CD4-positive, CD25-positive, alpha-beta regulatory T cell (primary cell): ENCODE measurements around the gene RAD51B. TPM values are rescaled to one million over a fixed set of nuclear protein-coding genes. Genes with fewer than 3 reads are reported as not detected.

Experiments
- ATAC-seq, 2 donors: fragments of 150-1000 bp; cut with Tn5 transposase; one replicate each; pipeline ENCODE4 v1.10.0; 2021; ENCODE audit warnings: low read depth in 2 of 2, moderate number of reproducible peaks in 2 of 2, moderate library complexity in 1 of 2
- DNase-seq, 3 donors: peaks; one replicate each; pipeline versions ENCODE4 v3.0.0 to v3.0.0-alpha.2; 2012 to 2022; ENCODE audit warnings: mixed read lengths in 1 of 3
- H3K27ac ChIP-seq: one replicate; pipeline ENCODE4 v1.7.0; 2013; ENCODE audit warnings: mild to moderate bottlenecking, low read length; ENCODE audit not compliant: insufficient read depth, poor library complexity, severe bottlenecking
- H3K27me3 ChIP-seq: one replicate; pipeline ENCODE4 v1.7.0; 2013; ENCODE audit warnings: low read length; ENCODE audit not compliant: control insufficient read depth, insufficient read depth
- H3K36me3 ChIP-seq: one replicate; pipeline ENCODE4 v1.7.0; 2013; ENCODE audit warnings: mild to moderate bottlenecking, low read length, moderate library complexity; ENCODE audit not compliant: control insufficient read depth, insufficient read depth
- H3K4me1 ChIP-seq: 2 replicates; pipeline ENCODE4 v1.7.0; 2013; ENCODE audit warnings: mild to moderate bottlenecking, low read length; ENCODE audit not compliant: insufficient read depth, control insufficient read depth, poor library complexity, severe bottlenecking
- H3K4me3 ChIP-seq: one replicate; pipeline ENCODE4 v1.7.0; 2013; ENCODE audit warnings: low read depth, mild to moderate bottlenecking, low read length, moderate library complexity
- H3K9me3 ChIP-seq, 2 experiments: 1 replicate in 1 of 2; 2 replicates in 1 of 2; pipeline ENCODE4 v1.7.0; 2013; ENCODE audit warnings: low read length in 2 of 2, mild to moderate bottlenecking in 1 of 2, moderate library complexity in 1 of 2; ENCODE audit not compliant: control insufficient read depth in 2 of 2
- H3K27ac Mint-ChIP-seq, 3 donors: one replicate each; pipeline ENCODE4 v1.8.0; 2020 to 2022; ENCODE audit warnings: mild to moderate bottlenecking in 3 of 3, mixed read lengths in 3 of 3, moderate library complexity in 2 of 3
- H3K27me3 Mint-ChIP-seq: one replicate; pipeline ENCODE4 v1.8.0; 2022; ENCODE audit warnings: mild to moderate bottlenecking, mixed read lengths
- H3K36me3 Mint-ChIP-seq: one replicate; pipeline ENCODE4 v1.8.0; 2020; ENCODE audit warnings: mixed read lengths
- H3K4me1 Mint-ChIP-seq, 4 donors: one replicate each; pipeline ENCODE4 v1.8.0; 2020 to 2022; ENCODE audit warnings: mixed read lengths in 4 of 4, mild to moderate bottlenecking in 1 of 4
- H3K4me3 Mint-ChIP-seq, 4 donors: one replicate each; pipeline ENCODE4 v1.8.0; 2020 to 2022; ENCODE audit warnings: mild to moderate bottlenecking in 4 of 4, mixed read lengths in 4 of 4, moderate library complexity in 3 of 4
- H3K9me3 Mint-ChIP-seq, 7 donors: one replicate each; pipeline ENCODE4 v1.8.0; 2020 to 2022; ENCODE audit warnings: mixed read lengths in 7 of 7, mild to moderate bottlenecking in 3 of 7, moderate library complexity in 2 of 7
- polyA plus RNA-seq, 4 donors: library from polyadenylated mRNA; unstranded; fragments of 300-500 nt; fragmentation: Illumina TruSeq; gene quantifications; one replicate each; pipeline ENCODE4 v1.2.3, GENCODE V29; 2021
- total RNA-seq: library from RNA; stranded (reverse); gene quantifications from one replicate; pipeline ENCODE4 v1.2.3, GENCODE V29; 2022

Gene RAD51B
- total and polyA plus RNA-seq, 5 donors from 2014 or later, result 19.1 to 40.2 (median 28.1) TPM

- ATAC-seq, result no peak
- H3K36me3 ChIP-seq, result no peaks in the 10 kb centered on the region
- H3K36me3 Mint-ChIP-seq, result peaks cover 11% of the 10 kb centered on the region
- peaks cover 0 to 1% (median 0%) of the 10 kb centered on the region in 7 donors for H3K9me3 Mint-ChIP-seq
- no peak overlapping the region for H3K4me3 ChIP-seq
- no peaks in the 10 kb centered on the region for H3K27me3 Mint-ChIP-seq
- H3K27ac ChIP-seq, result no peak overlapping the region
- no peak overlapping the region for H3K4me3 Mint-ChIP-seq
- no peaks in the 10 kb centered on the region for H3K9me3 ChIP-seq
- no peaks in the 10 kb centered on the region for H3K4me1 ChIP-seq
- no peak overlapping the region for H3K27ac Mint-ChIP-seq
- DNase-seq, result no peak
- no peaks in the 10 kb centered on the region for H3K27me3 ChIP-seq
- H3K4me1 Mint-ChIP-seq, result no peaks in the 10 kb centered on the region
Measured at GRCh38 chr14:67952786-67953185, 133.2 kb downstream of the RAD51B start.

DNA sequence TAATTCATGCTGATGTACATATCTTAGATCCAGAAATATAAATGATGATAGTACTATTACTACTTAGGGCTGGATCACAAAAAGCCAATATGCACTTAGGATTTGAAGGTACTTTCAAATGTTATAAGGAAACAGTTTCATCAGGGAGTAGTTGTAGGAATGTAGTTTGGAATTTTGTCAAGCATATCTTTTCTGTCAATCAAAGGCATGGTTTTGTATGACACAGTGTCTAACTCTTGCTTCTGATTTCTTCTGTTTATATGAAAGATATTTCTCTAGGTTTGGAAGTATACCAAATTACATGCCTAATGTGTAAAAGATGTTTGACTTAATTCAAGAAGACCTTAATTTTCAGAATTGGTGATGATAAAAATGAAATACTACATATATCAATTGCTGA, 135.7 kb downstream of the RAD51B start:
- Mint-ChIP-seq H3K27me3 (no peaks in the 10 kb centered on the region), H3K9me3 (peaks cover 0 to 1% (median 0%) of the 10 kb centered on the region in 7 donors), H3K4me3 (no peak overlapping the region), H3K4me1 (no peaks in the 10 kb centered on the region), H3K36me3 (peaks cover 8% of the 10 kb centered on the region), H3K27ac (no peak overlapping the region)
- H3K4me1 ChIP-seq, result no peaks in the 10 kb centered on the region
- H3K9me3 ChIP-seq, result no peaks in the 10 kb centered on the region
- DNase-seq (no peak), ATAC-seq (no peak)
- H3K27me3 ChIP-seq, result no peaks in the 10 kb centered on the region
- no peak overlapping the region for H3K27ac ChIP-seq
- H3K4me3 ChIP-seq, result no peak overlapping the region
- H3K36me3 ChIP-seq, result no peaks in the 10 kb centered on the region

GRCh38 chr14:67957946-67958345, 138.4 kb downstream of the RAD51B start:
- Mint-ChIP-seq H3K9me3 (peaks cover 0 to 1% (median 0%) of the 10 kb centered on the region in 7 donors), H3K27ac (no peak overlapping the region), H3K4me3 (no peak overlapping the region), H3K36me3 (peaks cover 4% of the 10 kb centered on the region), H3K27me3 (no peaks in the 10 kb centered on the region), H3K4me1 (peaks cover 0 to 6% (median 3%) of the 10 kb centered on the region in 4 donors)
- Histone ChIP-seq H3K27me3 (no peaks in the 10 kb centered on the region), H3K27ac (no peak overlapping the region), H3K4me1 (no peaks in the 10 kb centered on the region), H3K36me3 (no peaks in the 10 kb centered on the region), H3K9me3 (no peaks in the 10 kb centered on the region), H3K4me3 (no peak overlapping the region)
- DNase-seq, result no peak
- ATAC-seq, result no peak

DNA sequence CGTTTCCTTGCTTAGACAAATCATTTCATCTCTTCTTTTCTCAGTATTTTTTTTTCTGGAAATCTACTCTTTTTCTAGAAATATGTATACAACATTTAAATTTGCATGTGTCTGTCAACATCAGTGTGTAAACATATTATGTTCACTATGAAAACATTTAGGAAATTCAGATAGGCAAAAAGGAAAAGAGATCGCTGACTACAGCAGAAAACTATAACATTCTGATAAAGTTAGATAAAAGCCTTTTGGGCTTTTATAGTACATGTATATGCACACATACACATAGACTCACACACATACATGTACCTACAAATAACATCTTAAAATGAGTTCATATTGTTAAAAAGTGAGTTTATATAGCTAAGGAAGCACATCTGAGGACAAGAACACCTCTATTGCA, 142.1 kb downstream of the RAD51B start:
- H3K4me3 ChIP-seq, result no peak overlapping the region
- H3K36me3 ChIP-seq, result no peaks in the 10 kb centered on the region
- Mint-ChIP-seq H3K9me3 (peaks cover 0 to 4% (median 0%) of the 10 kb centered on the region in 7 donors), H3K27ac (peak overlapping the region in 1 of 3 donors; percentile 11), H3K36me3 (peaks cover 17% of the 10 kb centered on the region), H3K4me3 (no peak overlapping the region), H3K4me1 (peaks cover 0 to 11% (median 3%) of the 10 kb centered on the region in 4 donors), H3K27me3 (no peaks in the 10 kb centered on the region)
- H3K27ac ChIP-seq, result no peak overlapping the region
- no peak for ATAC-seq
- no peaks in the 10 kb centered on the region for H3K4me1 ChIP-seq
- H3K27me3 ChIP-seq, result no peaks in the 10 kb centered on the region
- DNase-seq, result no peak
- H3K9me3 ChIP-seq, result no peaks in the 10 kb centered on the region

DNA sequence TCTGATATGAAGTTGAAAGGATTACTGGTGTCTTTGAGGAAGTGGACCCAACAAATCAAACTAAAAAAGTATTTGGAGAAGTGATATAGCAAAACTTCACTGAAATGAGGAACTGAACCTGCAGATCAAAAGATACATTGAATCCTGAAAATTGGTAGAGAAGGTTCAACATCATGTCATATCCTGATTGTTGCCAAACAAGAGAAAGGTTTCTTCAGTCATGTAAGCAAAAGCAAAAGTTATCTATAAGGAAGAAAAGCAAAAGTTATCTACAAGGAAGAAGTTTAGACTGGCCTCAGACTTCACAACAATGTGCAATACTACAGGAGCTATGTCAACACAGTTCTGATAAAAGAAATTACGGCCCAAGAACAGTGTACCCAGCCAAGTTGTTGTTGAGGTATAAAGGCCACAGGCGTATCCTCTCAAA, 142.7 kb downstream of the RAD51B start:
- no peak overlapping the region for H3K27ac ChIP-seq
- Mint-ChIP-seq H3K4me1 (peaks cover 0 to 11% (median 3%) of the 10 kb centered on the region in 4 donors), H3K27me3 (no peaks in the 10 kb centered on the region), H3K36me3 (peaks cover 23% of the 10 kb centered on the region), H3K4me3 (no peak overlapping the region), H3K27ac (no peak overlapping the region), H3K9me3 (peaks cover 0 to 3% (median 0%) of the 10 kb centered on the region in 7 donors)
- no peak overlapping the region for H3K4me3 ChIP-seq
- no peaks in the 10 kb centered on the region for H3K4me1 ChIP-seq
- no peaks in the 10 kb centered on the region for H3K9me3 ChIP-seq
- H3K27me3 ChIP-seq, result no peaks in the 10 kb centered on the region
- DNase-seq, result no peak
- no peak for ATAC-seq
- no peaks in the 10 kb centered on the region for H3K36me3 ChIP-seq

DNA sequence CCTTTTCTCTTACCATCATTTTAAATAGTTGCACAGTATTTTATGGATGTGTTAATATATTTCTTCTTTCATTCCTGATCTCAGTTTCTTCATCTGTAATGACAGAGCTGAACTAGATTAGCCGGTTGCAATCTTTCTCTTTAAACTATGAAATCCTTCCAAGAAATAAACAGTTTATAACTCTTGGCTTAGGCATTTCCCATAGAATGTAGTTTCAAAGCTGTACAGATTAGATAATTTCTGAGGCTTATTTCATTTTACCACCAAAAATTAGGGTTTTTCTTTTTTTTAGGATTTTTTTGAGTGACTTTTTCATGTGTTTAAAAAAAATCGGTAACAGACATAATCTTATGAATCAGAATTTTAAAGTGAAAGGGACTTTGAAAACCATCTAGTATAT, 144.0 kb downstream of the RAD51B start:
- Mint-ChIP-seq H3K27me3 (no peaks in the 10 kb centered on the region), H3K4me3 (no peak overlapping the region), H3K36me3 (peaks cover 33% of the 10 kb centered on the region), H3K27ac (no peak overlapping the region), H3K4me1 (peaks cover 0 to 11% (median 3%) of the 10 kb centered on the region in 4 donors), H3K9me3 (peaks cover 0 to 4% (median 0%) of the 10 kb centered on the region in 7 donors)
- DNase-seq (no peak), ATAC-seq (no peak)
- Histone ChIP-seq H3K36me3 (no peaks in the 10 kb centered on the region), H3K9me3 (no peaks in the 10 kb centered on the region), H3K4me1 (no peaks in the 10 kb centered on the region), H3K4me3 (no peak overlapping the region), H3K27ac (no peak overlapping the region), H3K27me3 (no peaks in the 10 kb centered on the region)

DNA sequence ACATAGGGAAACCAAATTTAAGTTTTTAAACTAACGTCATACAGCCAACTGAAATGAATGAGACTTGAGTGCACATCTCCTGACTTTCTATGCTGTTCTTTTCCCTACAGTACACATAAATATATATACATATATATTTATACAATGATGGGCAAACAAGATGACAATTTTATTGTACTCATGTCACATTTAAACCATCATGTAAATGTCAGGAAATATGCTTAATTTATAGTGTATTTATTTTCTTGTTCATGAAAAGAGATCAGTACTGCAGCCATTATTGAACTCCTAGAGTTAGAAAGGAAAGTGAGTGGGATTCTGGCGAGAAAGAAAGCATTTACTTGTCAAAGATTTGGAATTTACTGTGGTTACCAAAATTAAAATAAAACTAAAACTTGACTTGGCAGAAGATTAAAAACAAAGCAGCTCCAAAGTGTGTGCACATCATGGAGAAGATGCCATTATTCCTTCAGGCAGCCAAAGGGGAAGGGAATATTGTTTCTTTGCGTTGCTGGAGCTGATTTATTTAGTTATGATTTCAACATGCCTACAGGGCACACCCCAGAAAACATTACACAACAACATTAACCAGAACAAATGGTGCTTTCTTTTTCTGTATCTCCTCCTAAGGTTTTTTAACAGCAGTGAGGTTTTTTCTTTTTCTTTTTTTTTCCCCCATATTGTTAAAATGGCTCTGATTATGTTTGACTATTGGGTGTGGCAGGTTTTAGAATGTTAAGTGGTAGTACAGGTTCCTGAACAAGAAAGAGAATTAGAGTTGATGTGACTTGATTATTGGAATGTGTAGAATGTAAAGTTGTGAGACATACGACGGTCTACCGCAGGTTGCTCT, 144.6 kb downstream of the RAD51B start:
- Mint-ChIP-seq H3K36me3 (peaks cover 37% of the 10 kb centered on the region), H3K27me3 (no peaks in the 10 kb centered on the region), H3K4me3 (peak overlapping the region in 1 of 4 donors; percentile 12), H3K27ac (no peak overlapping the region), H3K4me1 (peaks cover 0 to 11% (median 3%) of the 10 kb centered on the region in 4 donors), H3K9me3 (peaks cover 0 to 4% (median 0%) of the 10 kb centered on the region in 7 donors)
- Histone ChIP-seq H3K4me1 (no peaks in the 10 kb centered on the region), H3K27me3 (no peaks in the 10 kb centered on the region), H3K27ac (no peak overlapping the region), H3K4me3 (no peak overlapping the region), H3K36me3 (no peaks in the 10 kb centered on the region), H3K9me3 (no peaks in the 10 kb centered on the region)
- DNase-seq, result no peak
- no peak for ATAC-seq

GRCh38 chr14:67965696-67966095, 146.1 kb downstream of the RAD51B start:
- no peak overlapping the region for H3K27ac ChIP-seq
- Mint-ChIP-seq H3K36me3 (peaks cover 37% of the 10 kb centered on the region), H3K4me1 (peaks cover 0 to 11% (median 3%) of the 10 kb centered on the region in 4 donors), H3K27ac (no peak overlapping the region), H3K27me3 (no peaks in the 10 kb centered on the region), H3K9me3 (peaks cover 0 to 4% (median 0%) of the 10 kb centered on the region in 7 donors), H3K4me3 (no peak overlapping the region)
- no peaks in the 10 kb centered on the region for H3K9me3 ChIP-seq
- ATAC-seq (no peak), DNase-seq (no peak)
- H3K27me3 ChIP-seq, result no peaks in the 10 kb centered on the region
- H3K4me3 ChIP-seq, result no peak overlapping the region
- H3K36me3 ChIP-seq, result no peaks in the 10 kb centered on the region
- H3K4me1 ChIP-seq, result no peaks in the 10 kb centered on the region
